MG63 (cell line): ENCODE measurements around the gene ADAP1. TPM values are rescaled to one million over a fixed set of nuclear protein-coding genes. Genes with fewer than 3 reads are reported as not detected.
"Not testable (repeated sequence)": the region's sequence is repeated elsewhere in the genome, so short reads cannot be mapped to it uniquely, and the experiment has no call there.

ENCODE experiments used
- DNase-seq: peaks from one replicate; pipeline ENCODE4 v3.0.0-alpha.2; 2020
- H3K27me3 ChIP-seq: fragments of 250-450 bp; sonication (Bioruptor Pico); 2 replicates; pipeline ENCODE4 v1.5.1; 2020; ENCODE audit warnings: mild to moderate bottlenecking, moderate library complexity
- H3K36me3 ChIP-seq: fragments of 250-450 bp; sonication (Bioruptor Pico); 2 replicates; pipeline ENCODE4 v1.5.1; 2020; ENCODE audit warnings: mild to moderate bottlenecking, moderate library complexity
- H3K4me3 ChIP-seq: fragments of 250-450 bp; sonication (Bioruptor Pico); 2 replicates; pipeline ENCODE4 v1.5.1; 2020; ENCODE audit warnings: mild to moderate bottlenecking, moderate library complexity
- H3K9me3 ChIP-seq: fragments of 250-450 bp; sonication (Bioruptor Pico); 2 replicates; pipeline ENCODE4 v1.5.1; 2020; ENCODE audit warnings: mild to moderate bottlenecking, moderate library complexity
- total RNA-seq: library from RNA; depleted of rRNA; stranded (reverse); fragments of >200 nt; shearing (Covaris generic); gene quantifications from 2 replicates; pipeline ENCODE4 v1.2.3, GENCODE V29; 2014; ENCODE audit warnings: low replicate concordance

The ADAP1 gene
- total RNA-seq, 1 experiment from 2014 or later: 9.6 TPM

DNA sequence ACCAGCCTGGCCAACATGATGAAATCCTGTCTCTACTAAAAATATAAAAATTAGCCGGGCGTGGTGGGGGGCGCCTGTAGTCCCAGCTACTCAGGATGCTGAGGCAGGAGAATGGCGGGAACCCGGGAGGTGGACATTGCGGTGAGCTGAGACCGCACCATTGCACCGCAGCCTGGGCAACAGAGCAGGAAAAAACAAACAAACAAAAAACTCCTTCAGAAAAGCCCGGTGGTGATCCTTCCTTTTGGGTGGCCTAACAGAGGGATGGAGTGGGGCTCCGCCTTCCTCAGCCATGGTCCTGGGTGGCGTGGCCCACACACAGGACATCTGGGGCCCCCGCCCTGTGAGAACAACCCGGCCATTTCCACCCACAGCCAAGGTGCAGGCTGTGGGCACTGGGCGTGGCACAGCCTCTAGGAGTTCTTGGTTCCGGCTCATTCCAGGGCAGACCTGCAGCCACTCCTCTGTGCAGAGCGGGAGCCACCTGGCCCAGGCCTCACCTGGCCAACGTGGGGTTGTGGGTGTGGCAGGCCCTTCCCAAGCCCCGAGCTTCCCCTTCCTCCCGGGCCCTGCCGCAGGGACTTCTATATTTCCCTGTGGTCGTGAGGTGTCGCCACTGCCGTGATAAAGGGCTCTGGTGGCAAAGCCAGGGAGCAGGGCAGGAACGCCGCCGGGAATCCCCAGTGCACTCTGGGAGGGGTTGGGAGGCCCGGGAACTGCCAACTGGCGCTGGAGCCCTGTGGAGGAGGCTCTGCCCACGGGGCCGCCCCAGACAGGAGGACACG is 40.6 kb downstream of the ADAP1 start:
- no peaks in the 10 kb centered on the region for H3K36me3 ChIP-seq
- H3K4me3 ChIP-seq: no peak overlapping the region
- H3K9me3 ChIP-seq: no peaks in the 10 kb centered on the region
- DNase-seq: no peak
- no peaks in the 10 kb centered on the region for H3K27me3 ChIP-seq

DNA sequence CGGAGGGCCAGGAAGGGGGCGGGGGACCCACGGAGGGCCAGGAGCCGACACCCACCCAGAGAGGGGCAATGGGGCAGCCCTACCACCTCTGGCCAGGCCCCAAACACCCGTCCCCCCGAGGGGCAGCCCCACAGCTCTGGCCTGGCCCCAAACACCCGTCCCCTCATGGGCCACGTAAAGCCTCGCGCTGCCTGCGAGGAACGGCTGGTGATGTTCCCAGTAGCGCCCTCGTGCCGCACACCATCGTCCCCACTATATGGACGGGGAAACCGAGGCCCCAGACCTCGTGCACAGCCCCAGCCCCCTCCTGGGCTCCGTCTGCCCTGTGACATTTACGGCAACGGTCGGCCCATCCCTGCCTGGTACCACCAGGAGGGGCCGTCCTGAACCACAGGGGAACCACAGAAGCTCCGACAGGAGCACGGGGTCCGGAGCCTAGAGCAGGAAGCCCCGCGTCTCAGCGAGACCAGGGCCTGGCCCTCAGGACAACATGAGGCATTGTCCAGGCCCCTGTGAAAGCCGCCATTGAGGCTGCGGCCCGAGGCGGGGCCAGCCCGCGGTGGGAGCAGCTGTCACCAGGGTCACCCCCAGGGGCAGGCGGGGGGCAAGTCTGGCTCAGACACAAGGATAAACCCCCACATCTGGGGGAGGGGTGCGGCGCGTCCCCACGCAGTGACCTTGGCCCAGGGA is 42.5 kb downstream of the ADAP1 start:
- H3K27me3 ChIP-seq: no peaks in the 10 kb centered on the region
- H3K36me3 ChIP-seq: no peaks in the 10 kb centered on the region
- H3K9me3 ChIP-seq: no peaks in the 10 kb centered on the region
- no peak for DNase-seq
- no peak overlapping the region for H3K4me3 ChIP-seq

DNA sequence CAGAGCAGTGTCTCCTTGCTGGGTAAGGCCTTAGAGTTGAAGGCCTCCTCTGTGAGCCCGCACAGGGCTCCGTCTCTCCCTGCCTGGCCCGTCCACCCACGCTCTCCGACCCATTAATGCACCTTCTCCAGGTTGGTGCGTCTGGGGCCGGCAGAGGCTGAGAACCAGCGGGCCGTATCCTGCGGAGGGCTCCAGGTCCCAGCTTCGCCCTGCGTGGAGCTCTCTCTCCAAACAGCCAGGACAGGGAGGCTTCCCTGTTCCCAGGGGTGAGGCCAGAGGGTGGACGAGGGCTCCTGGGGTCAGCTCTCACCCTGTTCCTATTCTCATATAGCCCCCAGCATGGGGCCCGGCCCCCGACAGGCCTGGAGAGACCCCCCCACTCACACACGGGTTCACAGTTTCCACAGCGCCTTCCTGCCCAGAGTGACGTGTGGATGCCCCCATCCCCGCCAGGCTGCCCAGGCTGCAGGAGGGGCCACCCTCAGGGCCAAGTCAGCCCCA is 43.5 kb downstream of the ADAP1 start:
- H3K9me3 ChIP-seq: no peaks in the 10 kb centered on the region
- DNase-seq: no peak
- H3K27me3 ChIP-seq: no peaks in the 10 kb centered on the region
- H3K4me3 ChIP-seq: no peak overlapping the region
- H3K36me3 ChIP-seq: no peaks in the 10 kb centered on the region

DNA sequence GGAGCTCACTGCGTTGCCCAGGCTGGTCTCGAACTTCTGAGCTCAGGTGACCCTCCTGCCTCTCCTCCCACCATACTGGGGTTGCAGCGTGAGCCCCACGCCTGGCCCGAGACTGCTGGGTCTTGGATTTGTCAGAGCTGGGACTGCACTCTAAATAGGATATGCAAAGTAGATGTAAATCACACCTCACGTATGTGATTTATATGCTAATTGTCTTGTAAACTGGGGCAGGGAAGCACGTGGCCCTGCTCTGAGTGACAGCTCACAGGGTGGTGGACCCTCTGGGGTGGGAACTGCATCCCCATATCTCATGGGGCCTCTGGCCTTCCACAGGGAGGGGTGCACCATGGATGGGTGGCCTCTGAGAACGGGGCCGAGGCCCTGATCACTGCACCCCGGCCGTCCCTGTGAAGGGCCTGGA is 44.0 kb downstream of the ADAP1 start:
- Histone ChIP-seq H3K27me3 (no peaks in the 10 kb centered on the region), H3K4me3 (no peak overlapping the region), H3K36me3 (no peaks in the 10 kb centered on the region), H3K9me3 (no peaks in the 10 kb centered on the region)
- no peak for DNase-seq

DNA sequence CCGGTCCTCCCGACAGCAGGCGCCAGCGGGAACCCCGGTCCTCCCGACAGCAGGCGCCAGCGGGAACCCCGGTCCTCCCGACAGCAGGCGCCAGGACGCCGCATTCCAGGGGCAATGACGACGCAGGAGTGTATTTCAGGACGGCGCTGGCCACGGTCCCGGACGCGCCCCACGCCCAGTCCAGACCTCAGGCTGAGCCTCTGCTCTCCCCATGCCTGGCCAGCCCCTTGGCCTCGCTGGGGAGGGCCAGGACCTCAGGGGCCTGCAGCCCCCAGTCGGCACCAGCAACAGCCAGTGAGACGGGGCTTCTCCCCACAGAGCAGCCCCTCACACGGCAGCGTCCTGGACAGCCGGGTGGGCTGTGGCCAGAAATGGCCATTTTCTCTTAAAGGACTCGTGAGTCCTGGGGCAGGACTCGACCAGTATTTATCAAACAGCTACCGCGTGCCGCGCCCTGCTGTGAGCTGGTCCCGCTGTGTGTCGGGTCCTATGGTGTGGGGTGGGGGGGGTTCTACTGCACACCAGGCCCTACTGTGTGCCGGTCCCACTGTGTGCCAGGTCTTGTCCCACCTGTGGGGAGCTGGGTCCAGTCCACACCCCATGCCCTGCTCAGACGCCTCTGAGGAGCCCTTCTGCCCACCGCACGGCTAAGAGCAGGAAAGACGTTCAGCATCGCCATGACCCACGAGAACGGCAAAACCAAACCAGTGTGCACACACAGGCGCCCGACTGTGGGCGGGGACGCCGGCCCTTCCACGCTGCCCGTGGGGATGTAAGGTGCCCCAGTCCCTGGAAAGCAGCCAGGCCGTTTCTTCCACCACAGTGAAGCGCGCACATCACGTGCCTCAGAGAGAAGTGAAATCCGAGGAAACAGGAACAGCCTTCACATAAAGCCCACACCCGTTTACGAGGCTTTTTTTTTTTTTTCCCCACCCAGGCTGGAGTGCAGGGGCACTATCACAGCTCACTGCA is 44.8 kb downstream of the ADAP1 start:
- Histone ChIP-seq H3K4me3 (peak overlapping the region; percentile 27), H3K9me3 (no peaks in the 10 kb centered on the region), H3K36me3 (no peaks in the 10 kb centered on the region), H3K27me3 (no peaks in the 10 kb centered on the region)
- DNase-seq: peak; percentile 83

DNA sequence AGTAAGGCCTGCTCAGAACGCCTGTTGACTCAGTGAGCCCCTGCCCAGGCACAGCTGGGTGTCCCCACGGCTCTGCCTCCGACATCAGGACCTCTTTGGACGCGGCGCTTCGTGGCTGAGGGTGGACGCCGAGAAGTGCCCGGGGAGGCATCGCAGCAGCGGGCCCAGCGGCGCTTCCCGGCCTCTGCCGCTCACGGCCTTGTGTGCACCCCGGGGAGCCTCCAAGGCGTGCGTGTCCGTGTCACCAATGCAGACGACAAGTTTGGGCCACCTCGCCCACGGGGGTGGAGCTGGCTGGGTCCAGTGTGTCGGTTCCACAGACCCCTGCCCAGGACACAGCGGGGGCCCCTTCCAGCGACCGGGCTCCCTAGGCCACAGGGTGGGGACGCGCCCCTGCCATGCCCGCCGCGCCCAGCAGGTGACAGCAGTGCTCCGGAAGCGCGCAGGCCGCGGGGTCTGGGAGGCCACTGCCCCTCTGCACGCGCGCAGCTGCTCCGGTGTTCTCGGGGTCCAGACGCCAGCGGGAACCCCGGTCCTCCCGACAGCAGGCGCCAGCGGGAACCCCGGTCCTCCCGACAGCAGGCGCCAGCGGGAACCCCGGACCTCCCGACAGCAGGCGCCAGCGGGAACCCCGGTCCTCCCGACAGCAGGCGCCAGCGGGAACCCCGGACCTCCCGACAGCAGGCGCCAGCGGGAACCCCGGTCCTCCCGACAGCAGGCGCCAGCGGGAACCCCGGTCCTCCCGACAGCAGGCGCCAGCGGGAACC is 45.7 kb downstream of the ADAP1 start:
- peak; percentile 73 for DNase-seq
- H3K36me3 ChIP-seq, H3K27me3 ChIP-seq, H3K9me3 ChIP-seq, H3K4me3 ChIP-seq: not testable (repeated sequence)

DNA sequence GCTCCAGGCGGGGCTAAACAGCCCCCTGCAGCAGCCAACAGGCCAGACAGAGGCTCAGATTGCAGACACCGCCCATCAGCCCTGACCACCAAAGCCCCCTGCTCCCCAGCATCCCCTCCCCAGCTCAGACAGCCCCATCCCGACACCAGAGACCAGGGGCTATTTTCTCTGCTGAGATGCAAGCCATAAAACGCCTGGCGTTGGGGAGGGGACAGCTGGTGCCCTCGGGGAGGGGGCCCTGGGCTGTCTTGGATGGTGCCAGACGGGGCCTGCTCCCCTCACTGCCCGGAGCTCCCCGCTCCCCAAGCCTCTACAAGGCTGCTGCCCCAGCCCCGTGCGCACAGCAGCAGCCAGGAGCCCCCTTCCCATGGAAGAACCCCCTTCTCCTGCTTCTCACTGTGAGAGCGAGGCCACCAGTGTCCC is 46.3 kb downstream of the ADAP1 start:
- Histone ChIP-seq H3K4me3 (no peak overlapping the region), H3K27me3 (no peaks in the 10 kb centered on the region), H3K9me3 (no peaks in the 10 kb centered on the region), H3K36me3 (no peaks in the 10 kb centered on the region)
- no peak for DNase-seq

DNA sequence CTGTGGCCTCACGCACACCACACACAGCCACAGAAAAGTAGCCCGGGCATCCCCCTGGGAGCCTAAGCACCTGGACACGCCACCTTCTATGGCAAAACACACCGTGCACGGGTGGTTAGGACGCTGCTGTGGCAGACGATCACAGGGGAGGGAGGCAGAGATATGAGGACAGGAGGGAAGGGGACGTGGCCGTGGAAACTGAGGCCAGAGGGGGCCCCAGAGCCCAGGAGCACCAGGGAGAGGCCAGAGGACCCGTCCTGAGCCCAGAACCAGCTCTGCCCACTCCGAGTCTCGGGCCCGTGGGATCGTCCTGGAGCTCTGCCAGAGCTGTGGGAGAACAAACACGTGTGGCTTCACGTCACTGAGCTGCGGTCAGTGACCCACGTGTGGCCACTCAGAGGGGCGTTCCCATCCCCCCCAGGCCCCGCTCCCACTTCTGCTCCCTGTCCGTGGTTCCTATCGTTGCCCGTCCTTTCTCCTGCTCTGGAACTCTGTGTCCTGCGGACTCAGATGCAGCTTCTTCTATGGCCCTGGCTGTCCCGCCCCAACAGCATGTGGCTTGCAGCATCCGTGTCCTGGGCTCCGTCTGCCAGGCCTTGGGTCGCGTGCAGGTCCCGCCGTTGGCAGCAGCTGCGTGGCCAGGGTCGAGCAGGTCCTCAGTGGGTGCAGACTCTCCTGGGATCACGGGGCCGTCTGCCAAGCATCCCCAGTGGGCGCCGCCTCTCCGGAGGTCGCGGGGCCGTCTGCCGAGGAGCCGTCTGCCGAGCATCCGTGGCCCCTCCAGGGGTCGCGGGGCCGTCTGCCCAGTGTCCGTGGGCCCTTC is 47.1 kb downstream of the ADAP1 start:
- no peaks in the 10 kb centered on the region for H3K36me3 ChIP-seq
- H3K27me3 ChIP-seq: no peaks in the 10 kb centered on the region
- H3K4me3 ChIP-seq: no peak overlapping the region
- H3K9me3 ChIP-seq: no peaks in the 10 kb centered on the region
- DNase-seq: no peak

DNA sequence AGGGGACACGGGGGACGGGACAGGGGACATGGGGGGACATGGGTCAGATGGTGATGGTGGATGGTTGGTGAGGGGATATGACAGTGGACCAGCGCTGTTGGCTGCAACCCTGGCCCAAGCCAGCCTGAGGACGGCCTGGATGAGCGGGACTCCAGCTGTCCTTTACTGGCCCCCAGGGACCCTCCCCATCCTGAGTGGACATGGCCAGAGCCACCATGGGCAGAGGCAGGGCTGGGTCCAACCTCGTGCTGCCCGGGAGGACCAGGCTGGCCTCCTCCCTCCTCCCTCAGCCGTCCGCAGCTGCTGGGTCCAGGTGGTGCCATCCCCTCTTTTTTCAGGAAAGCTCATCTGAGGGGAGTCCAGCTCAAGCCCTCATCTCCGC is 47.7 kb downstream of the ADAP1 start:
- Histone ChIP-seq H3K9me3 (no peaks in the 10 kb centered on the region), H3K27me3 (no peaks in the 10 kb centered on the region), H3K36me3 (no peaks in the 10 kb centered on the region), H3K4me3 (no peak overlapping the region)
- no peak for DNase-seq

DNA sequence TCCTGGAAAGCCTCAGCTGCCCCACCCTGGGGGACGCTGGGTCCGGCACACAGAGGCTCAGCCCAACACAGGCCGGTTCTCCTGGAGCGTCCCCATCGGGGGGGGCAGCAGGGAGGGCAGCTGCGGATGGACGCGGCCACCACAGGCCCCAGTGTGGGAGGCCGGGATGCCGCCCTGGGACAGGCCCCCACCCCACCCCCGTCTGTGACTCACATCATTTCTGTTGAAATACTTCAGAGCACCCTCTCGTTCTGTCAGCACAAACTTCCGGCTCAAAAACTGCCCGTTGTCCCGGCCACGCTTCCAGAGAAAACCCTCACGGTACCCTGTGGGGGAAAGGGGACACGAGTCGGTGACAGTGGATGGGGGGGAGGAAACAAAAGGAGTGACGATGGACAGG is 49.6 kb downstream of the ADAP1 start:
- no peak overlapping the region for H3K4me3 ChIP-seq
- H3K36me3 ChIP-seq: no peaks in the 10 kb centered on the region
- no peaks in the 10 kb centered on the region for H3K27me3 ChIP-seq
- peak; percentile 57 for DNase-seq
- H3K9me3 ChIP-seq: no peaks in the 10 kb centered on the region

DNA sequence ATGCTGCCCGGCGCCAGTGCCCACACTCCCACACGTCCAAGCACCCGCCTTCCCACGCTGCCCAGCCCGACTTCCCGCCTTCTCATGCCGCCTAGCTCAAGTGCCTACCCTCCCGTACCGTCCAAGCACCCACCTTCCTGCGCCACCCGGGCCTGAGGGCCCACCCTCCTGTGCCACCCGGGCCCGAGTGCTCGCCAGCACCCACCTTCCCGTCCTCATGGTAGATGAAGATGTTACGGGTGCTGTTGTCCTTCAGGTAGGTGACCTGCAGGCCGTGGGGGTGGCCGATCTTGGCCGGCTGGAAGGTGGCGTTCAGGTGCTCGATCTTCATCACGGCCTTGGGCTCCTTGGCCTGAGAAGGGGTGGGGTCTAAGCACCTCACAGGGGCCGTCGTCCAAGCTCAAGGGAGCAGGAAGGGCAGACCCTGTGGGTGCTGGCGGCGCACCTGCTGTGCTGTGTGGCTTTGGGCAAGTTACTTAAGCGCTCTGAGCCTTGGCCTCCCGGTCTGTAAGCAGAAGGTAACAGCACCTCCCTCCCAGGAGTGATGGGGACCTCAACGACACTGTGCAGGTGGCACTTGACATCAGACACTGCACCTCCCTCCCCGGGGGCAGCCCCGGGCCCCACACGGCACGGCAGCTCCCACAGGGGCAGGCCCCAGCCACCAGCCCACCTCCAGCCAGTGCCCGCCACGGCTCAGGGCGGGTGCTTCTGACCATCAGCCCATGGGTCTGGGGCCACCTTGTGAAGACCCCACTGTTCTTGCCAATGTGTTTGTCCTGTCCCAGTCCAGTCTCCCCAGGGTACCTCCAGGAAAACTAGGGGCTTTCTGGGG is 50.3 kb downstream of the ADAP1 start:
- Histone ChIP-seq H3K4me3 (no peak overlapping the region), H3K9me3 (no peaks in the 10 kb centered on the region), H3K36me3 (no peaks in the 10 kb centered on the region), H3K27me3 (no peaks in the 10 kb centered on the region)
- no peak for DNase-seq

DNA sequence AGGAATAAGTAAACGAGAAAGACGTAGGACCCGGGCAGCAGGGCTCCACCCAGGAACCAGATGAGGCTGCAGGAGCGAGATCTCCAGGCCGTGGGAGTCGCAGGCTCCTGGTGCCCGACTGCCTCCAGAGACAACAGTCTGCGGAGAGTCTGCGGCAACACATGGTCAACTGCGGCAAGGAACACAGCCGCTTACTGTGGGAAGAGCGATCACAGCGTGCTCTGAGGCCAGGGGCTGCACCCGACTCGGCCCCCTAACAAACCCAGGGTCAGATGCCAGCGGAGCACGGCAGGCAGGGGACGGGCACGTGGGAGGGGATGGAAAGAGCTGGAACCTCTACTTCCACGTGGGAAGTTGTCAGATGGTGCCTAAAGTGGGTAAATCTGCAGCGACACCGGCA is 51.5 kb downstream of the ADAP1 start:
- H3K9me3 ChIP-seq: no peaks in the 10 kb centered on the region
- DNase-seq: no peak
- no peaks in the 10 kb centered on the region for H3K27me3 ChIP-seq
- no peaks in the 10 kb centered on the region for H3K36me3 ChIP-seq
- no peak overlapping the region for H3K4me3 ChIP-seq

DNA sequence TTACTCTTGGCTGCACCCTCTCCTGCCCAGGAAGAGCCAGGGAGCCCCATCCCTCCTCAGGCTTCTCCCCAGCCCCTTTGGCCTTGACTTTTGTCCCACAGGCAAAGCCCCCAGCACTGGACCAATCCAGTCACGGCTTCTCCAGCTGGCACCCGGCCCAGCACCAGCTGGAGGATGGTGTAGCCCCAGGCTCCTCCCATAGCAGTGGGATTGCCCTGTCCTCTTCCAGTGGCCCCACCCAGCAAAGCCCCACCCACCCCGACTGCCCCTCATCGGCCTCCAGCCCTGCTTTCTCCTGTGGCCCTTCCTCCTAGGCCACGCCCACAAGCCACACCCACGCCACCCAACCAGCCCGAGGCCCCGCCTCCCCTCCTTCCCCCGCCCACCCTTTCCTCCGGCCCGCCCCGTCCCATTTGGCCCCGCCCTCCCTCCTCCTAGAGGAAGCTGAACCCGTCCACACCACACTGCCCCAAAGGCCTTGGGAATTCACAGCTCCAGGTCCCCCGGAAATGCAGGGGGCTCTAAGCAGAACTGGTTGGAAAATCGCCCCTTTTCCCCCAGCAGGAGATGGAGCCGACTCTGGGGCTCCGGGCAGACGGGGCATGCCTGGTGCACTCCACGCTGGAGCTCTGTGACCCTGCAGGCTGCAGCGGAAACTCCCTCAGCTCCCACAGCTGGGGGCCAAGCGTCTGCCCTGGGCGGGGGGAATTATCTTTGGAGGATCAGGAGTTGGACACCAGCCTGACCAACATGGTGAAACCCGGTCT is 52.9 kb downstream of the ADAP1 start:
- no peak overlapping the region for H3K4me3 ChIP-seq

DNA sequence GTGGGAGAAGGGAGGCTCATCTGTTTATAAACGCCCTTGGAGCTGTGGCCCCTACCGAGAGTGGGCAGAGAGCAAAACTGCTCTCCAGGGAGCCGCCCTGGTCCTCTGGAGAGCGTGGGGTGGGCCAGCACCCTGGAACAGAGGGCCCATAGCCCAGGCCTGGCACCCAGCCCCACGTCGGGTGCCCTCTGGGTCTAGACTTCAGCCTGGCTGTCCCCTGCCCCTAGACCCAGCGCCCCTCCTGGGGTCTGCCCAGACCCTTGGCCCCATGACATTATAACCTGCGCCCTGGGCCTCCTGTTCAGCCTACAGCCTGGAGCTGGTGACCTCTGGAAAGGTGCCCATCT is 53.5 kb downstream of the ADAP1 start:
- no peaks in the 10 kb centered on the region for H3K36me3 ChIP-seq
- no peak for DNase-seq
- no peaks in the 10 kb centered on the region for H3K27me3 ChIP-seq
- H3K4me3 ChIP-seq: no peak overlapping the region
- H3K9me3 ChIP-seq: no peaks in the 10 kb centered on the region

More for the DNA sequence above, 52.9 kb downstream of the ADAP1 start:
- Histone ChIP-seq H3K9me3 (no peaks in the 10 kb centered on the region), H3K36me3 (no peaks in the 10 kb centered on the region), H3K27me3 (no peaks in the 10 kb centered on the region)
- DNase-seq: peak; percentile 89
